Erythroblast (primary cell): ENCODE data around the gene ANP32E.

Source experiments
- GATA1 ChIP-seq: IDR thresholded peaks from 2 replicates; pipeline ENCODE4 v1.6.1; 2011; ENCODE audit warnings: low read depth, mild to moderate bottlenecking, control low read depth, low read length, moderate library complexity
- POLR2A ChIP-seq: IDR thresholded peaks from 2 replicates; pipeline ENCODE4 v1.6.1; 2011; ENCODE audit warnings: mild to moderate bottlenecking, low read length

DNA sequence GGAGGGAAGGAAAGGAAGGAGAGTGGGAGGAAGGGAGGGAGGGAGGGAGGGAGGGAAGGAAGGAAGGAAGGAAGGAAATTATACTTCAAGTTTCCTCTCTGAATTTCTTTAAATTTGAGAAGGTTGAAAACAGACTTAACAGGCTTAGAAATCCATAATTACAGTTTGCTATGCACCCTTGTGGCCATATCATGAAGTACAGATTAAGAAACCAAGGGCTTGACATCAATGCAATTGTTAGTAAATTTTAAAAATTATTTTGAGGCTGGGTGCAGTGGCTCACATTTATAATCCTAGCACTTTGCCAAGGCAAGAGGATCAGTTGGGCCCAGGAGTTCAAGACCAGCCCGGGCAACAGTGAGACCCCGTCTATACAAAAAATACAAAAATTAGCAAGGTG, 14.4 kb downstream of the ANP32E start:
- TF ChIP-seq POLR2A (no peak), GATA1 (no peak)
